IMR-90 (cell line): ENCODE results near the gene POLR1A. TPM values are rescaled to one million over a fixed set of nuclear protein-coding genes. Genes with fewer than 3 reads are reported as not detected.

ENCODE experiments used
- ATAC-seq: fragments of 200-7000 bp; cut with Tn5 transposase; 2 replicates; pipeline ENCODE4 v1.9.1; 2020; ENCODE audit warnings: low read depth, mild to moderate bottlenecking, moderate library complexity
- BruUV-seq: library from RNA; stranded (reverse); fragments of 400-500 nt; replicated peaks from 2 replicates; lab custom pipeline; 2021; lab: Mats Ljungman, UMichigan
- CTCF ChIA-PET: fragments of 300-600 bp; formaldehyde crosslinking; extraction: SDS; loops from one replicate; lab custom pipeline; 2021; ENCODE audit warnings: antibody characterized with exemption; lab: Yijun Ruan, JAX
- POLR2A ChIA-PET: fragments of 300-600 bp; sonication (Branson Sonifier 250); formaldehyde crosslinking; loops from one replicate; lab custom pipeline; 2022; ENCODE audit warnings: antibody characterized with exemption; ENCODE audit not compliant: unreplicated experiment; lab: Charles Lee
- DNase-seq: peaks from one replicate; pipeline ENCODE4 v3.0.0; 2013
- H2AFZ ChIP-seq: replicated peaks from 2 replicates; pipeline ENCODE3; 2013; ENCODE audit warnings: low read length, mild to moderate bottlenecking; ENCODE audit not compliant: poor library complexity
- H2AK5ac ChIP-seq: 2 replicates; pipeline ENCODE4 v1.6.1; 2013; ENCODE audit warnings: low read depth, low read length, inconsistent platforms
- H2AK9ac ChIP-seq: replicated peaks from 2 replicates; pipeline ENCODE3; 2013; ENCODE audit warnings: mild to moderate bottlenecking, low read depth, low read length, moderate library complexity; ENCODE audit not compliant: poor library complexity
- H2BK120ac ChIP-seq: 2 replicates; pipeline ENCODE4 v1.6.1; 2013; ENCODE audit warnings: low read depth, low read length, inconsistent platforms
- H2BK15ac ChIP-seq: 3 replicates; pipeline ENCODE4 v1.6.1; 2013; ENCODE audit warnings: low read depth, low read length, inconsistent platforms
- H2BK20ac ChIP-seq: 2 replicates; pipeline ENCODE4 v1.6.1; 2013; ENCODE audit warnings: low read depth, mild to moderate bottlenecking, inconsistent platforms, low read length, moderate library complexity
- H2BK5ac ChIP-seq: 2 replicates; pipeline ENCODE4 v1.6.1; 2013; ENCODE audit warnings: mild to moderate bottlenecking, low read depth, low read length, inconsistent platforms; ENCODE audit not compliant: poor library complexity, severe bottlenecking
- H3K14ac ChIP-seq: replicated peaks from 2 replicates; pipeline ENCODE4 v1.6.1; 2013; ENCODE audit warnings: low read depth, low read length, inconsistent platforms
- H3K18ac ChIP-seq: 2 replicates; pipeline ENCODE4 v1.6.1; 2013; ENCODE audit warnings: low read depth, low read length, control low read depth
- H3K23ac ChIP-seq: 2 replicates; pipeline ENCODE4 v1.6.1; 2013; ENCODE audit warnings: low read depth, low read length, inconsistent platforms
- H3K27ac ChIP-seq: 2 replicates; pipeline ENCODE4 v1.5.1; 2013; ENCODE audit warnings: mild to moderate bottlenecking, control low read depth, low read length; ENCODE audit not compliant: insufficient read depth
- H3K27me3 ChIP-seq: 2 replicates; pipeline ENCODE4 v1.6.1; 2013; ENCODE audit warnings: low read length; ENCODE audit not compliant: control insufficient read depth, insufficient read depth
- H3K36me3 ChIP-seq: 2 replicates; pipeline ENCODE4 v1.6.1; 2013; ENCODE audit warnings: low read length, mixed read lengths; ENCODE audit not compliant: control insufficient read depth, insufficient read depth
- H3K4ac ChIP-seq: 2 replicates; pipeline ENCODE4 v1.6.1; 2013; ENCODE audit warnings: low read depth, low read length, inconsistent platforms
- H3K4me1 ChIP-seq: 2 replicates; pipeline ENCODE4 v1.6.1; 2013; ENCODE audit warnings: low read length, mixed read lengths; ENCODE audit not compliant: control insufficient read depth, insufficient read depth
- H3K4me2 ChIP-seq: 2 replicates; pipeline ENCODE4 v1.6.1; 2013; ENCODE audit warnings: low read depth, mild to moderate bottlenecking, control low read depth, low read length, moderate library complexity
- H3K4me3 ChIP-seq: 2 replicates; pipeline ENCODE4 v1.5.1; 2013; ENCODE audit warnings: low read depth, mild to moderate bottlenecking, control low read depth, low read length, moderate library complexity; ENCODE audit not compliant: insufficient read depth
- H3K56ac ChIP-seq: 2 replicates; pipeline ENCODE4 v1.6.1; 2013; ENCODE audit warnings: low read length, inconsistent platforms; ENCODE audit not compliant: insufficient read depth; ENCODE audit errors: extremely low read depth
- H3K79me1 ChIP-seq, 2 experiments: 2 replicates each; pipeline ENCODE4 v1.6.1; 2013; ENCODE audit warnings: low read length in 2 of 2, inconsistent platforms in 1 of 2, low read depth in 1 of 2
- H3K9ac ChIP-seq: 2 replicates; pipeline ENCODE4 v1.6.1; 2013; ENCODE audit warnings: low read depth, low read length, control low read depth
- H3K9me1 ChIP-seq: 2 replicates; pipeline ENCODE4 v1.6.1; 2013; ENCODE audit warnings: low read length, inconsistent platforms; ENCODE audit not compliant: insufficient read depth
- H3K9me3 ChIP-seq: 2 replicates; pipeline ENCODE4 v1.6.1; 2013; ENCODE audit warnings: low read length; ENCODE audit not compliant: control insufficient read depth, insufficient read depth
- H4K20me1 ChIP-seq: 2 replicates; pipeline ENCODE4 v1.6.1; 2013; ENCODE audit warnings: low read length, inconsistent platforms; ENCODE audit not compliant: insufficient read depth
- H4K5ac ChIP-seq: 2 replicates; pipeline ENCODE4 v1.6.1; 2013; ENCODE audit warnings: mild to moderate bottlenecking, low read depth, low read length, control low read depth
- H4K8ac ChIP-seq, 2 experiments: 2 replicates each; pipeline ENCODE4 v1.6.1; 2013; ENCODE audit warnings: low read depth in 2 of 2, low read length in 2 of 2, control low read depth in 1 of 2, inconsistent platforms in 1 of 2
- H4K91ac ChIP-seq: 2 replicates; pipeline ENCODE4 v1.6.1; 2013; ENCODE audit warnings: low read depth, low read length, inconsistent platforms; ENCODE audit not compliant: insufficient read depth
- BHLHE40 ChIP-seq: fragments of 150-350 bp; IDR thresholded peaks from 2 replicates; pipeline ENCODE4 v1.6.1; 2016; ENCODE audit warnings: mild to moderate bottlenecking, low read depth, low read length
- CEBPB ChIP-seq: IDR thresholded peaks from 2 replicates; pipeline ENCODE4 v1.6.1; 2012; ENCODE audit warnings: low read depth, low read length, improper control_type of control experiment
- CHD1 ChIP-seq: IDR thresholded peaks from 2 replicates; pipeline ENCODE4 v1.6.1; 2012; ENCODE audit warnings: low read depth, low read length, improper control_type of control experiment
- FOS ChIP-seq: fragments of 150-350 bp; IDR thresholded peaks from 2 replicates; pipeline ENCODE4 v1.6.1; 2016; ENCODE audit warnings: low read depth, low read length
- MAZ ChIP-seq: IDR thresholded peaks from 2 replicates; pipeline ENCODE4 v1.6.1; 2012; ENCODE audit warnings: low read depth, mild to moderate bottlenecking, low read length, improper control_type of control experiment, moderate library complexity, borderline replicate concordance
- NFE2L2 ChIP-seq: fragments of 150-350 bp; IDR thresholded peaks from 2 replicates; pipeline ENCODE4 v1.6.1; 2016; ENCODE audit warnings: low read depth, mild to moderate bottlenecking, low read length
- RAD21 ChIP-seq: IDR thresholded peaks from 2 replicates; pipeline ENCODE4 v1.6.1; 2012; ENCODE audit warnings: low read length, improper control_type of control experiment
- RCOR1 ChIP-seq: IDR thresholded peaks from 2 replicates; pipeline ENCODE4 v1.6.1; 2012; ENCODE audit warnings: mild to moderate bottlenecking, low read length, improper control_type of control experiment; ENCODE audit not compliant: insufficient replicate concordance
- RFX5 ChIP-seq: IDR thresholded peaks from 2 replicates; pipeline ENCODE4 v1.8.0; 2012; ENCODE audit warnings: low read depth, mild to moderate bottlenecking, low read length, moderate library complexity
- SMC3 ChIP-seq: fragments of 150-350 bp; IDR thresholded peaks from 2 replicates; pipeline ENCODE4 v1.6.1; 2016; ENCODE audit warnings: low read depth, mild to moderate bottlenecking, antibody characterized with exemption, low read length, moderate library complexity
- USF2 ChIP-seq: fragments of 150-350 bp; IDR thresholded peaks from 2 replicates; pipeline ENCODE4 v1.6.1; 2017; ENCODE audit warnings: mild to moderate bottlenecking, antibody characterized with exemption, low read length, low read depth
- WGBS, 2 experiments: methylation state at CpG; one replicate each; pipeline versions ENCODE4 v1.1.5 to v1.1.7; 2013; ENCODE audit warnings: missing lambda C conversion rate in 2 of 2; ENCODE audit not compliant: insufficient read length in 1 of 2; ENCODE audit errors: extremely low coverage in 2 of 2; 5-methylcytosine and 5-hydroxymethylcytosine counted together
- dilution Hi-C: fragments of 300-500 bp; cut with HindIII; formaldehyde crosslinking; loops from one replicate; pipeline ENCODE4 v1.14.3; 2018; ENCODE audit warnings: low sequenced_read_pairs; ENCODE audit not compliant: unreplicated experiment
- in situ Hi-C: fragments of 300-500 bp; cut with MboI; formaldehyde crosslinking; loops from 3 replicates; pipeline ENCODE4 v1.14.3; 2019; ENCODE audit warnings: low sequenced_read_pairs, inconsistent platforms, mixed read lengths
- intact Hi-C: fragments of 100-400 bp; cut with micrococcal nuclease; formaldehyde crosslinking; loops from 2 replicates; pipeline ENCODE4 v1.10.0; 2022
- polyA plus RNA-seq, 3 experiments: library from polyadenylated mRNA; depleted of rRNA; stranded (reverse); fragments of >200 nt; gene quantifications; 2 replicates each; pipeline ENCODE4 v1.2.3, GENCODE V29; 2012; ENCODE audit warnings: low replicate concordance in 1 of 3
- total RNA-seq: library from RNA; depleted of rRNA; stranded (reverse); fragments of >200 nt; gene quantifications from 2 replicates; pipeline ENCODE4 v1.2.3, GENCODE V29; 2012
- TF ChIP-seq, protein P1 (sequence below): conservative IDR thresholded peaks from 2 replicates; pipeline ENCODE4 v1.5.1; 2012; ENCODE audit warnings: mild to moderate bottlenecking, low read depth, low read length, improper control_type of control experiment

The POLR1A gene
- total and polyA plus RNA-seq, 2 of the 4 experiments (the other 2 are of a cell fraction), result 7.6 to 27.4 TPM

DNA sequence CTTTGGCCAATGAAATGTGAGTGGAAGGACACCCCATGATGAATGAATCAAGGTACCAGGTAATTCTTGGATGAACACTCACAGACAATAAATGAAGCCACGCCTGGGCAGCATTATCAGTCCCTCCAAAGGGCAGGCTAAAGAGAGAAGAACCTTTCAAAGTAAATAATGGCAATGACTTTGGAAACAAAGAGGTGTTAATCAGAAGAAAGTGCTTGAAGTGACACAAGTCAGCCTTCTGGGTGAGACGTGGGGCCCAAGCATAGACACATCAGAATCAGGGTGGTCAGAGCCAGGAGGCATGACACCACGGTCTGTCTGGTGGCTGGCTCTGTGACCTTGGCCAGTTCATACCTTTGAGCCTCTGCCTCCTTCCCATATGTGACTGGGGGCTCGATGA is 103.3 kb downstream of the POLR1A start:
- Histone ChIP-seq H3K27ac (no peak overlapping the region), H3K79me1 (no peaks in the 10 kb centered on the region), H3K36me3 (no peaks in the 10 kb centered on the region), H4K20me1 (no peaks in the 10 kb centered on the region), H2BK20ac (no peak overlapping the region), H3K9me3 (peaks cover 9% of the 10 kb centered on the region), H3K4me1 (peaks cover 23% of the 10 kb centered on the region), H4K91ac (no peak overlapping the region), H3K23ac (no peak overlapping the region), H3K56ac (no peak overlapping the region), H2AFZ (no peak overlapping the region), H2BK5ac (no peak overlapping the region), H3K4me3 (no peak overlapping the region), H3K9ac (no peak overlapping the region), H3K18ac (no peak overlapping the region), H3K9me1 (peaks cover 27% of the 10 kb centered on the region), H2BK15ac (no peak overlapping the region), H3K27me3 (no peaks in the 10 kb centered on the region), H2BK120ac (no peak overlapping the region), H3K14ac (no peak overlapping the region), H2AK9ac (no peak overlapping the region), H3K4ac (no peak overlapping the region), H4K8ac (no peak overlapping the region), H4K5ac (no peak overlapping the region), H2AK5ac (no peak overlapping the region), H3K4me2 (no peak overlapping the region)
- TF ChIP-seq BHLHE40, result no peak
- no peak for TF ChIP-seq RAD21
- no peak for TF ChIP-seq FOS
- TF ChIP-seq NFE2L2, result no peak
- TF ChIP-seq, protein P1, sequence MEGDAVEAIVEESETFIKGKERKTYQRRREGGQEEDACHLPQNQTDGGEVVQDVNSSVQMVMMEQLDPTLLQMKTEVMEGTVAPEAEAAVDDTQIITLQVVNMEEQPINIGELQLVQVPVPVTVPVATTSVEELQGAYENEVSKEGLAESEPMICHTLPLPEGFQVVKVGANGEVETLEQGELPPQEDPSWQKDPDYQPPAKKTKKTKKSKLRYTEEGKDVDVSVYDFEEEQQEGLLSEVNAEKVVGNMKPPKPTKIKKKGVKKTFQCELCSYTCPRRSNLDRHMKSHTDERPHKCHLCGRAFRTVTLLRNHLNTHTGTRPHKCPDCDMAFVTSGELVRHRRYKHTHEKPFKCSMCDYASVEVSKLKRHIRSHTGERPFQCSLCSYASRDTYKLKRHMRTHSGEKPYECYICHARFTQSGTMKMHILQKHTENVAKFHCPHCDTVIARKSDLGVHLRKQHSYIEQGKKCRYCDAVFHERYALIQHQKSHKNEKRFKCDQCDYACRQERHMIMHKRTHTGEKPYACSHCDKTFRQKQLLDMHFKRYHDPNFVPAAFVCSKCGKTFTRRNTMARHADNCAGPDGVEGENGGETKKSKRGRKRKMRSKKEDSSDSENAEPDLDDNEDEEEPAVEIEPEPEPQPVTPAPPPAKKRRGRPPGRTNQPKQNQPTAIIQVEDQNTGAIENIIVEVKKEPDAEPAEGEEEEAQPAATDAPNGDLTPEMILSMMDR, result no peak
- TF ChIP-seq USF2, result no peak
- TF ChIP-seq SMC3, result no peak
- no peak for TF ChIP-seq CEBPB
- no peak for TF ChIP-seq MAZ
- no peak for TF ChIP-seq RFX5
- no peak for TF ChIP-seq RCOR1
- no peak for TF ChIP-seq CHD1
- whole genome bisulfite sequencing, 2 experiments, result no CpG with 5 or more reads among the region's 4 CpGs
- no TSS peak for BruUV-seq
- ChIA-PET CTCF (no interaction called here), POLR2A (no interaction called here)
- intact Hi-C loops (no loop called here), in situ Hi-C loops (no loop called here), dilution Hi-C loops (no loop called here)
- DNase-seq (no peak), ATAC-seq (no peak)
